Uterus (tissue), 4 donors: Measurements from ENCODE around the gene ITK. TPM values are rescaled to one million over a fixed set of nuclear protein-coding genes. Genes with fewer than 3 reads are reported as not detected.

Source experiments
- DNase-seq, 2 donors: peaks; one replicate each; pipeline ENCODE4 v3.0.0-alpha.2; 2019 to 2020
- H3K27ac ChIP-seq, 2 donors: fragments of 200-600 bp; sonication (generic); 1 replicate in 1 of 2; 2 replicates in 1 of 2; pipeline ENCODE4 v1.5.1; 2016 to 2018
- H3K27me3 ChIP-seq, 2 donors: fragments of 200-600 bp; sonication (generic); one replicate each; pipeline ENCODE4 v1.5.1; 2018 to 2019; ENCODE audit warnings: control low read depth in 1 of 2
- H3K36me3 ChIP-seq, 2 donors: fragments of 200-600 bp; sonication (generic); one replicate each; pipeline ENCODE4 v1.5.1; 2019; ENCODE audit warnings: control low read depth in 1 of 2
- H3K4me1 ChIP-seq, 2 donors: fragments of 200-600 bp; sonication (generic); one replicate each; pipeline ENCODE4 v1.5.1; 2018 to 2019; ENCODE audit warnings: control low read depth in 1 of 2
- H3K4me3 ChIP-seq, 2 donors: fragments of 200-600 bp; sonication (generic); 1 replicate in 1 of 2; 2 replicates in 1 of 2; pipeline ENCODE4 v1.5.1; 2018 to 2019; ENCODE audit warnings: mild to moderate bottlenecking in 1 of 2
- H3K9me3 ChIP-seq, 2 donors: fragments of 200-600 bp; sonication (generic); one replicate each; pipeline ENCODE4 v1.5.1; 2019; ENCODE audit warnings: control low read depth in 1 of 2
- CTCF ChIP-seq, 4 experiments: fragments of 200-600 bp in 2 of 4; fragments of 450-650 bp in 2 of 4; sonication (generic) in 2 of 4; IDR thresholded peaks; one replicate each; pipeline ENCODE4 v1.5.1; 2016 to 2019; ENCODE audit warnings: antibody characterized with exemption in 4 of 4, mild to moderate bottlenecking in 2 of 4, moderate library complexity in 1 of 4
- POLR2A ChIP-seq, 2 donors: fragments of 450-650 bp; IDR thresholded peaks; one replicate each; pipeline ENCODE4 v1.6.1; 2016; ENCODE audit warnings: antibody characterized with exemption in 2 of 2, mild to moderate bottlenecking in 1 of 2, moderate library complexity in 1 of 2
- intact Hi-C: fragments of 100-400 bp; cut with DNase I; formaldehyde crosslinking; loops from one replicate; pipeline ENCODE4 v1.15.1; 2023; ENCODE audit warnings: low total_unique reads
- total RNA-seq, 4 donors: library from RNA; depleted of rRNA in 3 of 4; stranded (reverse); fragments of >200 nt in 3 of 4; gene quantifications; one replicate each; pipeline versions ENCODE4 v1.1.0 to v1.2.4, GENCODE V29; 2014 to 2023
- donor health status: DM: yes; HTN: yes; CAD: no.

The ITK gene
- total RNA-seq, 4 donors from 2014 or later = 0.41 to 2.8 (median 1.8) TPM

GRCh38 chr5:157290156-157290980 is 109.7 kb downstream of the ITK start:
- H3K9me3 ChIP-seq = no peaks in the 10 kb centered on the region
- DNase-seq = no peak
- no peak for TF ChIP-seq CTCF (IDR thresholded peaks at IDR 0.05)
- TF ChIP-seq POLR2A (IDR thresholded peaks at IDR 0.05) = no peak
- H3K27ac ChIP-seq = no peak overlapping the region
- intact Hi-C loops = no loop called here
- no peaks in the 10 kb centered on the region for H3K27me3 ChIP-seq
- H3K4me3 ChIP-seq = no peak overlapping the region
- H3K36me3 ChIP-seq = no peaks in the 10 kb centered on the region
- H3K4me1 ChIP-seq = no peaks in the 10 kb centered on the region

DNA sequence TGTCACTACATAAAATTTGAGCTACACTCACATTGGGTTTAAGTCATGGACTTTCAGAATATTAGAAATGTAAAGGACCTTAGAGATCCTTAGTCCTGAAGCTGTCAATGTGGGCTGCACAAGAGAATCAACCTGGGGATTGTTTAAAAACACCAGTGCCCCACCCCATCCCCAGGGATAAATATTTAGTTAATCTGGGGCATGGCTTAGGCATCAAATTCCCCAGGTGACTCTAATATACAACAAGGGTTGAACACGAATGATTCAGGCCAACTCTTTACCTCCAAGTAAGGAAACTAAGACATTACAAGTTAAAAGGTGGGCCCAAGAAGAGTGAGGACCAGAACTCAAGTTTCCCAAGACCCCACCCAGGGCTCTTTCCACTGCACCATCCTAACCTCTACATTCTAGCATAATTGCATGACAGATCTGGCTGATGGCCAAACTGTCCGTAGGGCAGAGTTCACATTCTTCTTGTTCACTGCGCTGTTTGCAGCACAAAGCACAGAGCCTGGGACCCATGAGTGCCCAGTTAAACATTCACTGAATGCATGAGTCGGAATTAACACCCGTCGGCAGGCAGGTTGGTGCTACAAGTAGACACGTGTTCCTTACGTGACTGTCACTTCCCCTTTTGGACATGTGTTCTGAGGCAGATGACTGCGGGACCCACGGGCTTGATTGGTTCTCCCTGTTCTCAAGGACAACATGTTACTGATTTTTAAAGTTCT is 110.5 kb downstream of the ITK start:
- Histone ChIP-seq H3K4me3 (no peak overlapping the region), H3K4me1 (no peaks in the 10 kb centered on the region), H3K27ac (no peak overlapping the region), H3K9me3 (no peaks in the 10 kb centered on the region), H3K27me3 (no peaks in the 10 kb centered on the region), H3K36me3 (no peaks in the 10 kb centered on the region)
- TF ChIP-seq CTCF (IDR thresholded peaks at IDR 0.05) = no peak
- TF ChIP-seq POLR2A (IDR thresholded peaks at IDR 0.05) = no peak
- intact Hi-C loops = no loop called here
- no peak for DNase-seq

- intact Hi-C loops = no loop called here
- H3K27me3 ChIP-seq = no peaks in the 10 kb centered on the region
- TF ChIP-seq CTCF (IDR thresholded peaks at IDR 0.05) (no peak), POLR2A (IDR thresholded peaks at IDR 0.05) (no peak)
- H3K4me3 ChIP-seq = no peak overlapping the region
- no peaks in the 10 kb centered on the region for H3K36me3 ChIP-seq
- H3K4me1 ChIP-seq = no peaks in the 10 kb centered on the region
- no peak overlapping the region for H3K27ac ChIP-seq
- no peak for DNase-seq
- no peaks in the 10 kb centered on the region for H3K9me3 ChIP-seq
These were observed 112.0 kb downstream of the ITK start for GRCh38 chr5:157292599-157292998.

DNA sequence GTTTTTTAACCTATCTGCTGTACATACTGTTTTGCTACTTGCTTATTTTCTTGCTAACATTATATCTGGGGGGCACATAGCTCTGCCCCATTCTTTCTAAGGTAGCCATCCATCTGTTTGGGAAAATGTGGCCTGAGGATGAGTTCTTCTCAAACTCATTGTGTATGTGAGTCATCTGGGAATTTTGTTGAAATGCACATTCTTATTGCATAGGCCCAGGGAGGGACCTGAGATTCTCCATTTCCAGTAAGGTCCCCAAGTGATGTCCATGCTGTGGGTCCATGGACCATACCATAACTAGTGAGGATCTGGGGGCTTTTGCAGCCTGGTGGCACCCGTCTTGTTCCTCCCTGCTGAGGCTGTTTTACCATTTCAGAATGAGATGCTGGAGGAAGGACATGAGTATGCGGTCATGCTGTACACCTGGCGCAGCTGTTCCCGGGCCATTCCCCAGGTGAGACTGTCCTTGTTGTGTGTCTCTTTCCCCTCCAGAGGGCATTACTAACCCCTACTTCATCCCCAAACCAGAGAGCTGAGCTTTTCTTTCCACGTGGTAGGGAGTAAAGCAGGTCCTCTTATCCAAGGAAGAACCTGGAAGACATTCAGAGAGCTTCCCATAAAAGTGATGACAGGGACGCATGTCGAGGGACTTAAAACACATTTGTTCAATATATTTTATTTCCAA is 113.9 kb downstream of the ITK start:
- intact Hi-C loops = no loop called here
- Histone ChIP-seq H3K27me3 (no peaks in the 10 kb centered on the region), H3K4me1 (no peaks in the 10 kb centered on the region), H3K27ac (no peak overlapping the region), H3K9me3 (no peaks in the 10 kb centered on the region), H3K4me3 (no peak overlapping the region), H3K36me3 (no peaks in the 10 kb centered on the region)
- no peak for DNase-seq
- no peak for TF ChIP-seq CTCF (IDR thresholded peaks at IDR 0.05)
- TF ChIP-seq POLR2A (IDR thresholded peaks at IDR 0.05) = no peak

DNA sequence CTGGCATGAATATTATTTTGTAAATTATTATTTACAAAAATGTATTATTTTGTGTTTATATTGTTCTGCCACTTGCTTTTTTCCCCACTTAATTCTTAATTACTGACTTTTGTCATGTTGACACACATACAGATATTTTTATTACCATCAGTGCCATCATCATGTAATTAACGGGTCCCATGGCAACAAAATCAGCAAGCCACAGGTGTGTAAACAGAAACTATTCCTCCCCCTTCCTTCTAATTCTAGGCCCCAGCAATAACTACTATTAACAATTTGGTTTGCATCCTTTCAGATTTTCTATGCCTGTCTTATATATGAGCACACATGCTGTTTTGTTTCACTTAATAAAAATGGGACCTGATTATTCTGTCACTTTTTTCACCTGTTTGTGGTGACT is 114.6 kb downstream of the ITK start:
- no peaks in the 10 kb centered on the region for H3K36me3 ChIP-seq
- H3K4me3 ChIP-seq = no peak overlapping the region
- no peak for TF ChIP-seq POLR2A (IDR thresholded peaks at IDR 0.05)
- TF ChIP-seq CTCF (IDR thresholded peaks at IDR 0.05) = no peak
- H3K4me1 ChIP-seq = no peaks in the 10 kb centered on the region
- H3K27me3 ChIP-seq = no peaks in the 10 kb centered on the region
- intact Hi-C loops = no loop called here
- DNase-seq = no peak
- H3K9me3 ChIP-seq = no peaks in the 10 kb centered on the region
- no peak overlapping the region for H3K27ac ChIP-seq
